ENCODE results near the gene PKHD1.

DNA sequence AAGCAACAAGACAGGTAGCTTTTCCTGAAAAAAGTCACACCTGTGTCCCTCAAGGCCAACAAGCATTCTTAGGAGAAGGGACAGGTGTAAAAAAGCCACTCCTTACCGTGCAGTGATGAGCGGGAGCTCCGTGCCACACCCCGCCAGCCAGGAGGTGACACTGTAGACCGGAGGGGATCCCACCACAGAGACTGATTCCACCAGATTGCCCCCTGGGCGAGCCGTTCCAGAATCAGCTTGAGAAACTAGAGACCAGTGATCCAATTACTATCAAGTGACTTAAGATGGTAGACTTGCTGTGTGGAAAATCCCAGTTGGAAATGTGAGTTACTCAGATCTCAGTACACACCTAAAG is 37.4 kb downstream of the PKHD1 start:
- TF ChIP-seq, protein P1, sequence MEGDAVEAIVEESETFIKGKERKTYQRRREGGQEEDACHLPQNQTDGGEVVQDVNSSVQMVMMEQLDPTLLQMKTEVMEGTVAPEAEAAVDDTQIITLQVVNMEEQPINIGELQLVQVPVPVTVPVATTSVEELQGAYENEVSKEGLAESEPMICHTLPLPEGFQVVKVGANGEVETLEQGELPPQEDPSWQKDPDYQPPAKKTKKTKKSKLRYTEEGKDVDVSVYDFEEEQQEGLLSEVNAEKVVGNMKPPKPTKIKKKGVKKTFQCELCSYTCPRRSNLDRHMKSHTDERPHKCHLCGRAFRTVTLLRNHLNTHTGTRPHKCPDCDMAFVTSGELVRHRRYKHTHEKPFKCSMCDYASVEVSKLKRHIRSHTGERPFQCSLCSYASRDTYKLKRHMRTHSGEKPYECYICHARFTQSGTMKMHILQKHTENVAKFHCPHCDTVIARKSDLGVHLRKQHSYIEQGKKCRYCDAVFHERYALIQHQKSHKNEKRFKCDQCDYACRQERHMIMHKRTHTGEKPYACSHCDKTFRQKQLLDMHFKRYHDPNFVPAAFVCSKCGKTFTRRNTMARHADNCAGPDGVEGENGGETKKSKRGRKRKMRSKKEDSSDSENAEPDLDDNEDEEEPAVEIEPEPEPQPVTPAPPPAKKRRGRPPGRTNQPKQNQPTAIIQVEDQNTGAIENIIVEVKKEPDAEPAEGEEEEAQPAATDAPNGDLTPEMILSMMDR (IDR thresholded peaks at IDR 0.05) = no peak
- TF ChIP-seq POLR2AphosphoS5 (IDR thresholded peaks at IDR 0.05; ENCODE audit: low read depth, low read length) = no peak
